Activated CD4-positive, alpha-beta T cell treated with anti-CD3 and anti-CD28 coated beads, Interleukin-2, Interleukin-4, amounts not matched to agents 100 ng/mL and 50 ng/mL, durations not matched to agents 16 hours and 8 hours (primary cell): ENCODE measurements around the gene FBXO48.
A peak's percentile ranks its signal among the peaks of the same experiment; 100 is the strongest.
"Not testable (repeated sequence)": the region's sequence is repeated elsewhere in the genome, so short reads cannot be mapped to it uniquely, and the experiment has no call there.

ENCODE experiments used
- DNase-seq: peaks from one replicate; pipeline ENCODE4 v3.0.0-alpha.2; 2020; ENCODE audit warnings: low spot score

The FBXO48 gene

GRCh38 chr2:68471385-68471784, 4.3 kb upstream of the FBXO48 start:
- DNase-seq, result no peak

- no peak for DNase-seq
These were observed 2.8 kb upstream of the FBXO48 start for GRCh38 chr2:68469935-68470334.

GRCh38 chr2:68468801-68469200, 1.7 kb upstream of the FBXO48 start:
- DNase-seq, result no peak

- no peak for DNase-seq
These were observed 367 bp downstream of the FBXO48 start for GRCh38 chr2:68466778-68467076.

- DNase-seq, result peak; percentile 68
These were observed 725 bp downstream of the FBXO48 start for GRCh38 chr2:68466361-68466777.

GRCh38 chr2:68465081-68465916, 1.8 kb downstream of the FBXO48 start:
- peak; percentile 82 for DNase-seq

GRCh38 chr2:68464651-68465050, 2.4 kb downstream of the FBXO48 start:
- peak; percentile 52 for DNase-seq

GRCh38 chr2:68463287-68463877, 3.7 kb downstream of the FBXO48 start:
- peak; percentile 63 for DNase-seq

- no peak for DNase-seq
These were observed 8.1 kb downstream of the FBXO48 start for GRCh38 chr2:68458981-68459380.

- no peak for DNase-seq
These were observed 10.9 kb downstream of the FBXO48 start for GRCh38 chr2:68456198-68456597.

GRCh38 chr2:68454719-68455118, 12.4 kb downstream of the FBXO48 start:
- DNase-seq, result no peak

GRCh38 chr2:68453761-68454360, 13.2 kb downstream of the FBXO48 start:
- no peak for DNase-seq

- DNase-seq, result no peak
These were observed 14.8 kb downstream of the FBXO48 start for GRCh38 chr2:68452158-68452900.

- DNase-seq, result no peak
These were observed 18.1 kb downstream of the FBXO48 start for GRCh38 chr2:68448671-68449653.

GRCh38 chr2:68447118-68447517, 20.0 kb downstream of the FBXO48 start:
- DNase-seq, result no peak

- not testable (repeated sequence) for DNase-seq
These were observed 20.7 kb downstream of the FBXO48 start for GRCh38 chr2:68446425-68446824.

- DNase-seq, result no peak
These were observed 25.1 kb downstream of the FBXO48 start for GRCh38 chr2:68441994-68442322.

GRCh38 chr2:68441179-68441993, 25.7 kb downstream of the FBXO48 start:
- peak; percentile 93 for DNase-seq

GRCh38 chr2:68438455-68439303, 28.4 kb downstream of the FBXO48 start:
- DNase-seq, result no peak

GRCh38 chr2:68436270-68436669, 30.8 kb downstream of the FBXO48 start:
- DNase-seq, result no peak
